Camera-type eye (tissue), 1 donor: ENCODE data around the gene XG. TPM values are rescaled to one million over a fixed set of nuclear protein-coding genes. Genes with fewer than 3 reads are reported as not detected.

ENCODE experiments used
- total RNA-seq: library from RNA; depleted of rRNA; stranded (reverse); fragments of >200 nt; gene quantifications from one replicate; pipeline ENCODE4 v1.2.3, GENCODE V29; 2014

Gene XG, protein sequence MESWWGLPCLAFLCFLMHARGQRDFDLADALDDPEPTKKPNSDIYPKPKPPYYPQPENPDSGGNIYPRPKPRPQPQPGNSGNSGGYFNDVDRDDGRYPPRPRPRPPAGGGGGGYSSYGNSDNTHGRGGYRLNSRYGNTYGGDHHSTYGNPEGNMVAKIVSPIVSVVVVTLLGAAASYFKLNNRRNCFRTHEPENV
- total RNA-seq: 5.5 TPM

DNA sequence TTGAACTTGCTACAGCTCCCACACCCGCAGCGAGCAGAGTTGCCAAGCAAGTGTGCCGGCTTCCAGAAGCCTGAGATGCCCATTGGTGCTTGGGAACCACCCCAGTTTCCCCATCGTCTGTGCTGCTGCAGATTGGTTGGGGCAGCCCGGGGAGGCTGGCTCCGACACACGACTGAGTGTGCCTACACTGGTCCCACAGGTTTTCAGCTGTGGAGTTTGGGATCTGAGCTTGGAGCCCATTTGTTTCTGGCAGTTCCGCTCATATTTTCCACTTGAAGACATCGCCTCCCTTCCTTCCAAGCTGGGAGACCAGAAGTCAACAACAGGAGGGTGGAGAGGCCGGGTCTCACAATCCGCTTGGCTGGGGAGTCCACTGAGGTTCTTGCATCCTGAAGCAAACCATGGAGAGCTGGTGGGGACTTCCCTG lies at the start of gene XG:
Gene XG, plus strand, starts transcription at position 167 of the 427 bp plus-strand sequence. Its CDS starts 235 bp downstream, at position 402.

DNA sequence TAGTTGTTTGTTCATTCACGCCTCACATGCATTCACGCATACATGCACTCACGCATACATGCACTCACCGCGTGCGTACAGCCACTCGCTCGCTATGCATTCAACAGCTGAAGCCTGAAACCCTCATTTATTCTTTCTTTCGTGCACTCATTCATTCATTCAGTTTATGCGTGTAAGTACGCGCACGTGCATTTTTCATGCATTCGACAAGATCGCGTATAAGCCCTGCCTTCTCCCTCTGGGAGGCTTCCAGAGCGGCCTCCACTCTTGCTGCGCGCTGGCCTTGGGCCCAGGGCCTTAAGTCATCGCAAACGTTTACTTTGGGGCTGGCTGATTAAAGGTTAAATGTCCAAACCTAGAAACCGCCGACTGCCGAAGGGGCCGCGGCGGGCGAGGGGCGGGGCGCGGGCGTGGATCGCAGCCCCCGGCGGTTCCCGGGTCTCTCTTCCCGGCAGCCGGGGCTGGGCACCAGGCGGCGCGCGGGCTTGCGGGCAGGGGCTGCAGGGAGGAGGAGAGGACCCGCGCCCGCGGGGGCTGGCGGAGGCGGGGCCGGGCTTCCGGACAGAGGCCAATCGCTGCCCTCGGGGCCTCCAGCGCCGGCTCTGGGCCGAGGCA lies 76.6 kb downstream of the XG start, which contains the start of gene GYG2:
Gene GYG2, plus strand, starts transcription at position 587 of the 615 bp plus-strand sequence. CDS start 1,259 bp downstream, outside the sequence.

Other genes starting within 250 kb of the XG start
- gene CD99, start 60.7 kb upstream of the XG start, total RNA-seq: 77.2 TPM
- gene GYG2, start 76.9 kb downstream of the XG start, total RNA-seq: 10.5 TPM
- gene ARSD, start 177.3 kb downstream of the XG start, total RNA-seq: 31.8 TPM